ENCODE measurements around the gene NT5C1A.

GRCh38 chr1:39633422-39633821 is 38.5 kb downstream of the NT5C1A start:
- TF ChIP-seq PPARA (CRISPR knock-in tag; IDR thresholded peaks at IDR 0.05; ENCODE audit: borderline replicate concordance) (no peak), BACH2 (CRISPR knock-in tag; IDR thresholded peaks at IDR 0.05; ENCODE audit: borderline replicate concordance) (no peak), SNAI2 (CRISPR knock-in tag; IDR thresholded peaks at IDR 0.05) (no peak), ZFP3 (CRISPR knock-in tag; IDR thresholded peaks at IDR 0.05) (no peak)
- TF ChIP-seq, protein P1, sequence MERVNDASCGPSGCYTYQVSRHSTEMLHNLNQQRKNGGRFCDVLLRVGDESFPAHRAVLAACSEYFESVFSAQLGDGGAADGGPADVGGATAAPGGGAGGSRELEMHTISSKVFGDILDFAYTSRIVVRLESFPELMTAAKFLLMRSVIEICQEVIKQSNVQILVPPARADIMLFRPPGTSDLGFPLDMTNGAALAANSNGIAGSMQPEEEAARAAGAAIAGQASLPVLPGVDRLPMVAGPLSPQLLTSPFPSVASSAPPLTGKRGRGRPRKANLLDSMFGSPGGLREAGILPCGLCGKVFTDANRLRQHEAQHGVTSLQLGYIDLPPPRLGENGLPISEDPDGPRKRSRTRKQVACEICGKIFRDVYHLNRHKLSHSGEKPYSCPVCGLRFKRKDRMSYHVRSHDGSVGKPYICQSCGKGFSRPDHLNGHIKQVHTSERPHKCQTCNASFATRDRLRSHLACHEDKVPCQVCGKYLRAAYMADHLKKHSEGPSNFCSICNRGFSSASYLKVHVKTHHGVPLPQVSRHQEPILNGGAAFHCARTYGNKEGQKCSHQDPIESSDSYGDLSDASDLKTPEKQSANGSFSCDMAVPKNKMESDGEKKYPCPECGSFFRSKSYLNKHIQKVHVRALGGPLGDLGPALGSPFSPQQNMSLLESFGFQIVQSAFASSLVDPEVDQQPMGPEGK (CRISPR knock-in tag; IDR thresholded peaks at IDR 0.05; ENCODE audit: borderline replicate concordance), result no peak
